Activated CD4-positive, CD25-positive, alpha-beta regulatory T cell treated with anti-CD3 and anti-CD28 coated beads, Interleukin-2, amount 50 U/mL, for 24 hours (primary cell): ENCODE measurements around the gene GOLGA8N.

Experiments used
- ATAC-seq, 2 donors: fragments of 150-1000 bp; cut with Tn5 transposase; one replicate each; pipeline ENCODE4 v1.10.0; 2021; ENCODE audit warnings: mild to moderate bottlenecking in 1 of 2, moderate library complexity in 1 of 2

Gene GOLGA8N

GRCh38 chr15:32652178-32652577, 58.9 kb downstream of the GOLGA8N start:
- ATAC-seq: no peak

DNA sequence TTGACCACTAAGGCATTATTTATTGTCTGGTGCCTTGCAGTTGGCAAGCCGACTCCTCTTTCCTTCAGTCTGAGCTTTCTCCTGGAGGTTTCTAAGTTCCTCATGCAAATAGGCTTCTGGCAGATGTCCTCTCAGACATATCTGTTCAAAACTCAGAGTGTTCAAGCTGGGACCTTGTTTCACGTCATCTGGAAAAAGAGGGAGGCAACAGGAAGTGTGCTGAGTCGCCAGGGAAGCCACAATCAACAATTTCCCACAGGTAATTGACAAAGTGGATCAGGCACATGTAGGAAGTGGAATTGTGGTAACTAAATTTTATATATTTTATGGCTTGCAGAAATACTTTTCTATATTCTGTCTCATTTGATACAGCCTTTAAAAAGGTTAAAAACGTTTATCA, 62.8 kb downstream of the GOLGA8N start:
- no peak for ATAC-seq

DNA sequence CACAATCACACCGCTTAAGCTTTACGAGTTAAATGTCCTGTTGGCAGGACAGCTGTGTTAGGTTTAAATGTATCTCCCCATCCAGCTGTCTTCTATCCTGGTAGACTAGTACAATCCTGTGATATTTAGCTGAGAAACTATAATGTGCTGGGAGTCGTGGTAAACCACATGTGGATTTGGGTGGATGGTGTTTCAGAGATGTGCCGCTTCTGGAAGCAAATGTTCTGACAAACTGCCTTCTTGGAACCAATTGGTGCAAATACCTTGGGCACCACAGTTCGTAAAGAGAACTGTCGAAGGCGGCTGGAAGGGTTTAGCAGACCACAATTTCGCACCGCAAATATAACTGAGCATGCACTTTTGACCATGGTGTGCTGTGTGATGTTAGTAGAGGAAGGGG, 63.2 kb downstream of the GOLGA8N start:
- ATAC-seq: no peak
